ENCODE measurements around the gene SUPT6H. TPM values are rescaled to one million over a fixed set of nuclear protein-coding genes. Genes with fewer than 3 reads are reported as not detected.

Gene SUPT6H
- total and polyA plus RNA-seq, 2 of the 8 experiments (the other 6 are each of a cell fraction or from before 2014, with no cell fraction given): 32.0 to 59.9 TPM

GRCh38 chr17:28704219-28704858 is 42.3 kb downstream of the SUPT6H start:
- Histone ChIP-seq H4K91ac (replicated peaks; ENCODE audit: insufficient read length, low read length) (no peak overlapping the region), H2BK120ac (replicated peaks; ENCODE audit: low read depth, low read length) (no peak overlapping the region), H4K5ac (ENCODE audit: insufficient read length, low read depth, low read length) (no peak overlapping the region), H3K9ac (replicated peaks in 1 of 4; ENCODE audit: extremely low read depth in 1 of 4, low read depth in 3 of 4, low read length in 3 of 4) (no peak overlapping the region), H2BK20ac (ENCODE audit: low read length) (no peak overlapping the region), H3K23me2 (ENCODE audit: low read depth, low read length) (no peaks in the 10 kb centered on the region), H2BK12ac (ENCODE audit: low read depth, low read length) (no peak overlapping the region), H3K4me2 (ENCODE audit: insufficient read depth in 1 of 2, low read depth in 2 of 2, low read length in 2 of 2) (no peak overlapping the region), H2BK5ac (ENCODE audit: low read depth, low read length) (no peak overlapping the region; the same call in 1 of the 2 replicates), H4K8ac (ENCODE audit: extremely low read depth, insufficient read depth, low read length) (no peak overlapping the region), H3K79me2 (ENCODE audit: control insufficient read depth in 1 of 2, insufficient read depth in 2 of 2, low read length in 2 of 2) (peaks cover 0 to 5% of the 10 kb centered on the region in 2 experiments; a peak in 1 of 4 replicates), H3K56ac (replicated peaks; ENCODE audit: insufficient read length, low read depth, low read length) (no peak overlapping the region), H2AFZ (ENCODE audit: low read length) (no peak overlapping the region), H3K23ac (ENCODE audit: insufficient read length) (no peak overlapping the region), H3K4me3 (ENCODE audit: extremely low read depth in 1 of 4, insufficient read depth in 2 of 4, low read depth in 3 of 4, low read length in 4 of 4) (no peak overlapping the region), H3K4me1 (replicated peaks in 1 of 4; ENCODE audit: control insufficient read depth in 3 of 4, insufficient read depth in 4 of 4, low read length in 3 of 4) (peaks cover 0 to 11% (median 4%) of the 10 kb centered on the region in 4 experiments; a peak in 4 of 7 replicates), H3K18ac (ENCODE audit: extremely low read depth, low read length) (no peak overlapping the region), H3K36me3 (ENCODE audit: control insufficient read depth in 2 of 4, insufficient read depth in 4 of 4, low read length in 3 of 4) (peaks cover 16 to 39% (median 33%) of the 10 kb centered on the region in 4 experiments), H3K79me1 (ENCODE audit: low read depth, low read length) (no peaks in the 10 kb centered on the region), H3K14ac (ENCODE audit: insufficient read length) (no peak overlapping the region), H4K20me1 (replicated peaks in 1 of 2; ENCODE audit: control insufficient read depth in 1 of 2, insufficient read depth in 2 of 2, low read length in 2 of 2) (peaks cover 10 to 16% of the 10 kb centered on the region in 2 experiments), H3K9me3 (ENCODE audit: insufficient read depth in 2 of 2, low read depth in 1 of 2, low read length in 1 of 2) (no peaks in the 10 kb centered on the region), H3K27ac (ENCODE audit: low read depth, low read length) (no peak overlapping the region), H2AK5ac (ENCODE audit: low read depth, low read length) (no peak overlapping the region), H3K27me3 (replicated peaks in 1 of 4; ENCODE audit: control insufficient read depth in 3 of 4, extremely low read depth in 1 of 4, insufficient read depth in 3 of 4, low read length in 3 of 4) (no peaks in the 10 kb centered on the region), H3K4ac (replicated peaks; ENCODE audit: insufficient read length, low read depth, low read length) (no peak overlapping the region), H2BK15ac (ENCODE audit: low read length) (no peak overlapping the region)
- ChIA-PET POLR2A (ENCODE audit: partially characterized antibody) (interaction anchor here (0.5 to 4.8 kb wide), 22 partner anchors 11 to 187 kb away, joined by 3 to 47 read pairs (median 4); partner anchors contain the start of genes BLTP2, RPL23A, SDF2 and SUPT6H), CTCF (ENCODE audit: partially characterized antibody) (interaction anchor here (0.9 to 2.5 kb wide), 5 partner anchors 13 to 61 kb away, joined by 3 to 9 read pairs (median 5); no protein-coding TSS in a partner anchor)
- FAIRE-seq (no peak), DNase-seq (ENCODE audit: low read depth in 1 of 2, low spot score in 2 of 2) (no peak)
- WGBS, 2 experiments (ENCODE audit: extremely low coverage in 1 of 2, insufficient coverage in 1 of 2, insufficient read length in 1 of 2, insufficient replicate concordance in 2 of 2, low coverage in 1 of 2, low lambda C conversion rate in 2 of 2, missing lambda C conversion rate in 1 of 2): 92% methylated on average over 14 of the region's 14 CpGs; no CpG with 5 or more reads in 1 of the 2 experiments
- TF ChIP-seq E2F6 (IDR thresholded peaks at IDR 0.05) (no peak), SUZ12 (IDR thresholded peaks at IDR 0.05; ENCODE audit: low read length) (no peak), EP300 (IDR thresholded peaks at IDR 0.05; ENCODE audit: borderline replicate concordance in 1 of 2, low read depth in 2 of 2, low read length in 2 of 2) (no peak), KDM5A (IDR thresholded peaks at IDR 0.05; ENCODE audit: low read length) (no peak), NRF1 (IDR thresholded peaks at IDR 0.05; ENCODE audit: low read depth, low read length) (no peak), RNF2 (IDR thresholded peaks at IDR 0.05; ENCODE audit: borderline replicate concordance, low read depth, low read length, missing control alignments, poor library complexity, severe bottlenecking) (no peak), POLR2A (IDR thresholded peaks at IDR 0.05; ENCODE audit: control extremely low read depth in 1 of 2, low read depth in 2 of 2, low read length in 2 of 2) (no peak), POU5F1 (IDR thresholded peaks at IDR 0.05; ENCODE audit: low read depth, low read length) (no peak), CEBPB (IDR thresholded peaks at IDR 0.05; ENCODE audit: low read depth, low read length) (no peak), SIN3A (conservative IDR thresholded peaks at IDR 0.05 in 1 of 2, IDR thresholded peaks at IDR 0.05 in 1 of 2; ENCODE audit: low read depth in 1 of 2, low read length in 2 of 2) (no peak)

Data from H1 (cell line).